Natural killer cell (primary cell): Measurements from ENCODE around the gene TSPAN6. TPM values are rescaled to one million over a fixed set of nuclear protein-coding genes. Genes with fewer than 3 reads are reported as not detected.

Experiments used
- ATAC-seq, 3 donors: fragments of 150-1000 bp in 2 of 3; fragments of 200-7000 bp in 1 of 3; cut with Tn5 transposase; 1 replicate in 1 of 3; 2 replicates in 2 of 3; pipeline ENCODE4 v1.10.0; 2021; ENCODE audit warnings: mild to moderate bottlenecking in 2 of 3, moderate library complexity in 2 of 3
- DNase-seq, 2 donors: peaks; one replicate each; pipeline versions ENCODE4 v3.0.0 to v3.0.0-alpha.2; 2013 to 2021; ENCODE audit warnings: mixed read lengths in 1 of 2
- H3K27ac ChIP-seq: one replicate; pipeline ENCODE4 v1.5.1; 2013; ENCODE audit warnings: mild to moderate bottlenecking, low read length
- H3K27me3 ChIP-seq: one replicate; pipeline ENCODE4 v1.6.1; 2013; ENCODE audit warnings: low read length; ENCODE audit not compliant: control insufficient read depth, insufficient read depth
- H3K36me3 ChIP-seq: one replicate; pipeline ENCODE4 v1.6.1; 2013; ENCODE audit warnings: low read length; ENCODE audit not compliant: control insufficient read depth, insufficient read depth
- H3K4me1 ChIP-seq: one replicate; pipeline ENCODE4 v1.6.1; 2013; ENCODE audit warnings: low read length; ENCODE audit not compliant: control insufficient read depth, insufficient read depth
- H3K4me3 ChIP-seq: one replicate; pipeline ENCODE4 v1.5.1; 2013; ENCODE audit warnings: low read length
- H3K9me3 ChIP-seq: one replicate; pipeline ENCODE4 v1.6.1; 2013; ENCODE audit warnings: low read length; ENCODE audit not compliant: control insufficient read depth, insufficient read depth
- H3K27ac Mint-ChIP-seq, 2 donors: one replicate each; pipeline ENCODE4 v1.8.0; 2022; ENCODE audit warnings: mild to moderate bottlenecking in 2 of 2, mixed read lengths in 2 of 2, moderate library complexity in 1 of 2
- H3K27me3 Mint-ChIP-seq, 2 donors: one replicate each; pipeline ENCODE4 v1.8.0; 2022; ENCODE audit warnings: low read depth in 2 of 2, mixed read lengths in 2 of 2
- H3K36me3 Mint-ChIP-seq: one replicate; pipeline ENCODE4 v1.8.0; 2022; ENCODE audit warnings: mixed read lengths
- H3K4me1 Mint-ChIP-seq, 2 donors: one replicate each; pipeline ENCODE4 v1.8.0; 2022; ENCODE audit warnings: mixed read lengths in 2 of 2
- H3K4me3 Mint-ChIP-seq: one replicate; pipeline ENCODE4 v1.8.0; 2022; ENCODE audit warnings: mild to moderate bottlenecking, moderate library complexity, mixed read lengths
- H3K9me3 Mint-ChIP-seq, 2 donors: one replicate each; pipeline ENCODE4 v1.8.0; 2022; ENCODE audit warnings: mixed read lengths in 2 of 2
- CTCF ChIP-seq: fragments of 200-600 bp; IDR thresholded peaks from one replicate; pipeline ENCODE4 v1.8.0; 2022; ENCODE audit warnings: antibody characterized with exemption
- WGBS: methylation state at CpG from one replicate; pipeline ENCODE4 v1.1.7; 2013; ENCODE audit warnings: missing lambda C conversion rate; ENCODE audit not compliant: insufficient coverage; 5-methylcytosine and 5-hydroxymethylcytosine counted together
- intact Hi-C: fragments of 100-400 bp; cut with micrococcal nuclease; formaldehyde crosslinking; loops from one replicate; pipeline ENCODE4 v1.14.2; 2022
- total RNA-seq, 4 donors: library from RNA; stranded (reverse); fragments of 120-200 nt in 1 of 4; gene quantifications; one replicate each; pipeline versions ENCODE4 v1.2.3 to v1.2.4, GENCODE V29; 2013 to 2022

Gene TSPAN6
- total RNA-seq, 3 donors from 2014 or later (not counting 1 experiment from before 2014, with no cell fraction given), result not detected

DNA sequence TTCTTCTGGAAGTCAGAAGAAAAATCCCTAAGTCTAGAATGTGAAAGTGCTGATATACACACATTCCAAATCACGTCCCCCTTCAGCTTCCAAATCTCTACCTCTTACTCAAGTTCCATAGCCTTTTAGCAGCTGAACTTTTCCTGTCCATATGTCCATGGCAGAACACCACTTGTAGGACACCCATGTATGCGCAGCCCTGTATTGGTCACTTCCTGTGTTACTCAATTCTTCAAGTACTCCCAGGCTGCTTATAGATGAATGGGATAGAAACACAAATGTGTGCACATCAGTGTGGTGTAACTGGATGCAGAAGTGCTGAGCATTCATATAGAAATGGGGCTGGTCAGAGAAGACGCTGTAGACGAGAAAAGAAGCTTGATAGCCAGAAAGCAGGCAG is 26.2 kb upstream of the TSPAN6 start:
- intact Hi-C loops, result no loop called here
- no peak overlapping the region for H3K4me3 ChIP-seq
- no peak overlapping the region for H3K4me3 Mint-ChIP-seq

DNA sequence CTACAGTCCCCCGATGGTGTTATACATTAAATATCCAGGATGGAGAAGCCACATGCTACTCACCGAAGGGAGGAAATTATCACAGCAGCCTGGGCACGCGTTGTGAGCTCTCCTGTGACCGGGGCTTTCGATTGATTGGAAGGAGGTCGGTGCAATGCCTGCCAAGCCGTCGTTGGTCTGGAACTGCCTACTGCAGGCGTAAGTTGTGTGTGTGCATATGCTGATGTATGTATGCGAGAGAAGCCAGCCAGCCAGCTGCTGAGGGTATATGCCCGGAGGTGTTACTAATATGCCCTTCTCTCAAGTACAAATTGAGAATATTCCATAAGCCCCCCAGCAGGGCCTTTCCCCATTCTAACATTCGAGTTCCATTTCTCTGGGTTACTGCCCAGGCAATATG is 25.6 kb upstream of the TSPAN6 start:
- H3K4me1 Mint-ChIP-seq, result no peaks in the 10 kb centered on the region
- no peak overlapping the region for H3K27ac Mint-ChIP-seq
- DNase-seq (no peak), ATAC-seq (no peak)
- TF ChIP-seq CTCF, result no peak
- no peaks in the 10 kb centered on the region for H3K9me3 Mint-ChIP-seq
- H3K36me3 Mint-ChIP-seq, result no peaks in the 10 kb centered on the region
- Histone ChIP-seq H3K27ac (no peak overlapping the region), H3K9me3 (no peaks in the 10 kb centered on the region), H3K4me3 (no peak overlapping the region), H3K36me3 (no peaks in the 10 kb centered on the region), H3K4me1 (no peaks in the 10 kb centered on the region), H3K27me3 (no peaks in the 10 kb centered on the region)
- intact Hi-C loops, result no loop called here
- H3K27me3 Mint-ChIP-seq, result peaks cover 0 to 26% of the 10 kb centered on the region in 2 donors
- 91% methylated on average over 12 of the region's 13 CpGs for WGBS
- H3K4me3 Mint-ChIP-seq, result no peak overlapping the region

More for the DNA sequence above, 26.2 kb upstream of the TSPAN6 start:
- Histone ChIP-seq H3K4me1 (no peaks in the 10 kb centered on the region), H3K36me3 (no peaks in the 10 kb centered on the region), H3K27me3 (no peaks in the 10 kb centered on the region), H3K27ac (no peak overlapping the region), H3K9me3 (no peaks in the 10 kb centered on the region)
- no peak overlapping the region for H3K27ac Mint-ChIP-seq
- WGBS, result 95% methylated on average over 3 of the region's 4 CpGs
- H3K9me3 Mint-ChIP-seq, result no peaks in the 10 kb centered on the region
- no peaks in the 10 kb centered on the region for H3K4me1 Mint-ChIP-seq
- DNase-seq (no peak), ATAC-seq (no peak)
- peaks cover 0 to 22% of the 10 kb centered on the region in 2 donors for H3K27me3 Mint-ChIP-seq
- H3K36me3 Mint-ChIP-seq, result no peaks in the 10 kb centered on the region
- TF ChIP-seq CTCF, result no peak

DNA sequence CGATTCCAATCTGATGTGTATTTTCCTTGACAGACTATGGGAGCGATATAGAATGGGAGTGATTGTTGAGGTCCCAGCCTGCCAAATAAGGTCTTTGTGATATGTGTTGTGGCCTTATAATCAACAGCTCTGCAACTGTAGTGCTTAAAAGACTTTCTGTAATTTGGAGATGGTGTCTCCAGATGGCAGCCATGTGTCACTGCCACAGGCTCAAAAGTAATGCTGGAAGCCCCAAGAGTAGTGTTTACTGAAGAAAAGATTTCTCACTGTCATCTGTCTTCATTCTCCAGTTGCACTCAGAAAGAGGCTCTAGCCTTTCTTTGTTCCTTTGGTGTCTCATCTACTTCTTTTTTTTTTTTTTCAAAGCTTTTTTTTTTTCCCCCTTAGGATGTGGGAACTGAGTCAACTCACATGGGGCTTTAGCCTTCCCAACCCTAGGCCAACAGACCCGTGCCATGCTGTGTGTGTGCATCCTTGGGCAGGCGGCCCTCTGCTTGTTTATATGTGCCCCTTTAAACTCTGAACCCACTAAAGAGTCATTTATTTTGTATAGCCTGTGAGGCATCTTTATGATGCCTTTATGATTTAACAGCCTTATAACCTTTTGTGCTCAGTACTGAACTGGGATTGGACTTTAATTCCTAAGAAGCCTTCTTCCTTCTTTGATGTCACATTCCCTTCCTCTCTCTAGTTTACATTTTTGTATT is 23.0 kb upstream of the TSPAN6 start:
- Mint-ChIP-seq H3K4me1 (no peaks in the 10 kb centered on the region), H3K27ac (no peak overlapping the region), H3K27me3 (peaks cover 0 to 18% of the 10 kb centered on the region in 2 donors), H3K36me3 (no peaks in the 10 kb centered on the region), H3K9me3 (no peaks in the 10 kb centered on the region), H3K4me3 (no peak overlapping the region)
- intact Hi-C loops, result no loop called here
- no peaks in the 10 kb centered on the region for H3K36me3 ChIP-seq
- H3K27ac ChIP-seq, result no peak overlapping the region
- TF ChIP-seq CTCF, result no peak
- H3K4me1 ChIP-seq, result no peaks in the 10 kb centered on the region
- no peaks in the 10 kb centered on the region for H3K27me3 ChIP-seq
- no peak overlapping the region for H3K4me3 ChIP-seq
- DNase-seq, result no peak
- ATAC-seq, result no peak
- H3K9me3 ChIP-seq, result no peaks in the 10 kb centered on the region
- 93% methylated on average over 2 of the region's 4 CpGs for WGBS

DNA sequence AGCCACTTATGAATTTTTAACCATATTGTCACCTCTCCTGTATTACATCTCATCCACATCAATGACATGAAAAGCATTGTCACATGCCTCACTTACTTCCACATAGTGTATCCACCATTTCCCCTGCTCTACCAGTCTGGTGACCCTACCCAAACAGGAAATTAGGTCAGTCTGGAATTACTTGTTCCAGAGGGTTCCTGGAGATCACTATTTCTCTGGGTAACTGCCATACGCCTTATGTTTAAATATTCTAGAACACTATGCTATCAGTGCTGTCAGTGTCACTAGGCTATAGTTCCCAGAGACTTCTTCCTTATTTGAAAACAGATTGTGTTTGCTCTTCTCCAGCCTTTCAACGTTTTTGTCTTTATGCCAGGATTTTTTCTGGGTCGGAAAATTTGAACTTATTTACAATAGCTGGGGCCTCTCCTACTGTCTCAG is 22.4 kb upstream of the TSPAN6 start:
- DNase-seq (no peak), ATAC-seq (no peak)
- H3K27ac Mint-ChIP-seq, result no peak overlapping the region
- no peak overlapping the region for H3K4me3 Mint-ChIP-seq
- no peaks in the 10 kb centered on the region for H3K27me3 ChIP-seq
- H3K9me3 ChIP-seq, result no peaks in the 10 kb centered on the region
- no peaks in the 10 kb centered on the region for H3K9me3 Mint-ChIP-seq
- H3K27me3 Mint-ChIP-seq, result peaks cover 0 to 18% of the 10 kb centered on the region in 2 donors
- no peak overlapping the region for H3K27ac ChIP-seq
- H3K36me3 ChIP-seq, result no peaks in the 10 kb centered on the region
- H3K4me1 ChIP-seq, result no peaks in the 10 kb centered on the region
- WGBS, result 68% methylated on average over 3 of the region's 3 CpGs
- no peaks in the 10 kb centered on the region for H3K4me1 Mint-ChIP-seq
- intact Hi-C loops, result no loop called here
- H3K4me3 ChIP-seq, result no peak overlapping the region
- no peak for TF ChIP-seq CTCF
- no peaks in the 10 kb centered on the region for H3K36me3 Mint-ChIP-seq
